Adipose tissue (tissue), 3 donors: Measurements from ENCODE around the gene P2RX4. TPM values are rescaled to one million over a fixed set of nuclear protein-coding genes. Genes with fewer than 3 reads are reported as not detected.

Experiments
- H3K27ac ChIP-seq: one replicate; pipeline ENCODE4 v1.5.1; 2013; ENCODE audit warnings: low read depth, low read length
- WGBS, 3 donors: extraction: QIAGEN DNeasy Blood & Tissue Kit; methylation state at CpG; one replicate each; pipeline ENCODE4 v1.1.7; 2013; 5-methylcytosine and 5-hydroxymethylcytosine counted together
- polyA plus RNA-seq, 3 donors: library from polyadenylated mRNA; stranded (reverse); fragments of 200-250 nt; gene quantifications; one replicate each; pipeline ENCODE4 v1.2.3, GENCODE V29; 2013
- donor health status: healthy with polysubstance abuse.
- donor health status: Bipolar disorder and iron deficiency.
- donor health status: healthy.

P2RX4 gene
- polyA plus RNA-seq, 3 donors, result 10.6 to 21.3 (median 12.0) TPM

DNA sequence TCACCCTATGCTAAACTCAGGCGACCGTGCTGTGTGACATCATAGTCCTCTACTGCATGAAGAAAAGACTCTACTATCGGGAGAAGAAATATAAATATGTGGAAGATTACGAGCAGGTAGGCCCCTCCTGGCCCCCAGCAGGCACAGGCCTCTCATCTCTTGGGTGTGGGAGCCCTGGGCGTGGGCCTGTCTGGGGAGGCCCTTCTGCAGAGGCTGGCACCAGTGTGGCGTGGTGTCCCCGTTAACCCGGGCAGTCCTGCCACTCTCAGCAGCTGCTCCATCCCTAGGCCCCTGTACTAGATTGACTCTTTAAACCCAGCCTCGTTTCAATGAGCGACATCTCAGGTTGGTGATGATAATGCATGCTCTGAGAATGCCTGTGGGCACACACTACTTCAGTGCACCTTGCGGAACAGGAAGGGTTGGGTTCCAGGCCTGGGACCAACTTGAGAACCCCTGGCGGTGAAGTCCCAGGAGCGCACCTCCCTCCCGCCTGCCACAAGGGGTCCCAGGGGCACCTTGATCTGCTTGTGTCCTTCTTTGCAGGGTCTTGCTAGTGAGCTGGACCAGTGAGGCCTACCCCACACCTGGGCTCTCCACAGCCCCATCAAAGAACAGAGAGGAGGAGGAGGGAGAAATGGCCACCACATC is 23.2 kb downstream of the P2RX4 start:
- no peak overlapping the region for H3K27ac ChIP-seq
- WGBS, 3 donors, result 92 to 94% (median 92%) methylated on average over 14 of the region's 14 CpGs

DNA sequence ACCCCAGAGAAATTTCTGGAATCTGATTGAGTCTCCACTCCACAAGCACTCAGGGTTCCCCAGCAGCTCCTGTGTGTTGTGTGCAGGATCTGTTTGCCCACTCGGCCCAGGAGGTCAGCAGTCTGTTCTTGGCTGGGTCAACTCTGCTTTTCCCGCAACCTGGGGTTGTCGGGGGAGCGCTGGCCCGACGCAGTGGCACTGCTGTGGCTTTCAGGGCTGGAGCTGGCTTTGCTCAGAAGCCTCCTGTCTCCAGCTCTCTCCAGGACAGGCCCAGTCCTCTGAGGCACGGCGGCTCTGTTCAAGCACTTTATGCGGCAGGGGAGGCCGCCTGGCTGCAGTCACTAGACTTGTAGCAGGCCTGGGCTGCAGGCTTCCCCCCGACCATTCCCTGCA is 23.7 kb downstream of the P2RX4 start:
- H3K27ac ChIP-seq, result no peak overlapping the region
- 87 to 89% (median 88%) methylated on average over 11 of the region's 11 CpGs for WGBS, 3 donors

DNA sequence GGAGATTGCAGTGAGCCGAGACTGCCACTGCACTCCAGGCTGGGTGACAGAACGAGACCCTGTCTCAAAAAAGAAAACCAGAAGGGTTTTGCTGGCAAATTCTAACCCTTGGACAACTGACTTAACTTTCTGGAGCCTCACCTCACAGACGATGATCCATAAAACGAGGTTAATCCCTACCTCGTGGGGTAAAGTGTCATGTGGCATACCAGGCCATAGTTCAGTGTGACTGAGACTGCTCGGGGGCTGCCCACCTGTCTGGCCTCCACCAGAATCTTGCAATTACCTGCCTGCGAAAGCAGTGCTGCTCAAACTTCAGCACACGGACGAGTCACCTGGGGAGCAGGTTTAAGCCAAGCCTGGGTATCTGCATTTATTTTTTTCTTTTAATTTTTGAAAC is 26.8 kb downstream of the P2RX4 start:
- 88 to 94% (median 91%) methylated on average over 9 of the region's 9 CpGs for WGBS, 3 donors
- H3K27ac ChIP-seq, result no peak overlapping the region

DNA sequence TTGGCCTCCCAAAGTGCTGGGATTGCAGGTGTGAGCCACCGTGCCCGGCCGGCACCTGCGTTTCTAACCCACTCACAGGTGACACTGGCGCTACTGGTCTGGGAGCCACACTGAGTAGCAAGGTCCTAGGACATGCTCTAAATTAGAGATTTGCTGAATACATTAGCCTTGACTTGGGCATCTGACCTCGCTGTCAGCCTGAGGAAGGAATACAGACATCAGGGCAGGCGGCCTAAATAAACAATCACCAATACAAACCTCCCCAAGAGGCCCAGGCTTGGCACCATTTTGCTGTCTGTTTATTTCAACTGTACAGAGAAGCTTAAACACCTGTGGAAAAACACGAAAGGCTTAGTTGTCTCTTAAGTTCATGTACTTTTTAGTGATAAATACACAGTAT is 27.5 kb downstream of the P2RX4 start:
- 38 to 88% (median 87%) methylated on average over 8 of the region's 8 CpGs for WGBS, 3 donors
- no peak overlapping the region for H3K27ac ChIP-seq

DNA sequence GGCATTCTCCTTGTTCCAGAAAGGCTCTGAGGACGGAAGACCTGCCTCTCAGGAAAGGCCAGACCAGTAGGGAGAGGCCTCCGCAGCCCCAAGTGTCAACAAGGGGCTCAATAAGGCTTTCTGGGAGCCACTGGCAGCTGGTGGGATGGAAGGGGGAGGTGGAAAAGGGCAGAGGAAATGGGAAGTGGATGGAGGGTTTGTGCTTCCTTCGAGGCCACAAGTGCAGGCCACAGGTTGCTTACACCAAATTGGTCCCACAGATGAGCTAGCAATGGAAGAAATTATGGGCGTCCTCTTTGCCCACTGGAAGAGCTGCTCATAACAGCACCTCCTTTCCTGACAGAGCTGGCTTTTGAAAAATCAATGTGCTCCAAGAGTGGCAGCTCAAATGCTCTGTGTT is 28.2 kb downstream of the P2RX4 start:
- H3K27ac ChIP-seq, result no peak overlapping the region
- WGBS, 3 donors, result 70 to 81% (median 80%) methylated on average over 4 of the region's 4 CpGs

DNA sequence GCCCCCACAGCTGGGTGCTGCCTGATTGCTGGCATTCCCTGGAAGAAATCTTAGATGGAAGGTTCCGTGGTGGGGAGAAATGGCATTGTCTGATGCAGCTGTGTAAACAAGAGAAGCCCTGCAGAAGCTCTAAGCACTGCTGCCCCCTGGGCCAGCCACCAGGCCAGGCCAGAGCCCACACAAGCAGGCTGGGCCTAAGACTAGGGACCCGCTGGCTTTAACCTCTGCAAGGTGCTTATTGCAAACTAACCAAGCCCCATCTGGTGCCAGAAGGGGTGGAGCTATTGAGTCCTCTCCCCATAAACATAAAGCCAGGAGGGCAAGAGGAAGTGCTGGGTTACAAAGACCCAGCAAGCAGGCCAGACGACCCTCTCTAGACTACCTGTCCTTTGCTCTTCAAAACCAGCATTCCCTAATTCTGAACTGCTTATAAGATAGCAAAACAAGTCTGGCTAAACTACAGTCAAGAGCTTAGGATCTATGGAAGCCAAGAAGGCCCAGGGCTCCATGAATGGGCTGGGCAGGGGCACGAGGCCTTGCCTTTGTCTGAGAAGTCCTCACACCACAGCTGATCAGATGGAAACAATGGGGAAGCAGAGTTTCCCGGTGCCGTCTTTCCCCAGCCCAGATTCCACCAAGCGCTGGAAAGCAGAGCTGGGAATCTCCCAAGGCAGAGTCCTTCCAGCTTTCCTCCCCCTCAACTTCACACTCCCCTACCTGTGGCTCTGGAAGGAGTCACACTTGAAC is 28.8 kb downstream of the P2RX4 start:
- WGBS, 3 donors, result 45 to 53% (median 46%) methylated on average over 7 of the region's 7 CpGs
- H3K27ac ChIP-seq, result no peak overlapping the region

- no peak overlapping the region for H3K27ac ChIP-seq
- WGBS, 3 donors, result 44 to 68% (median 55%) methylated on average over 6 of the region's 6 CpGs
Observed at GRCh38 chr12:121239351-121240061, 29.6 kb downstream of the P2RX4 start.

DNA sequence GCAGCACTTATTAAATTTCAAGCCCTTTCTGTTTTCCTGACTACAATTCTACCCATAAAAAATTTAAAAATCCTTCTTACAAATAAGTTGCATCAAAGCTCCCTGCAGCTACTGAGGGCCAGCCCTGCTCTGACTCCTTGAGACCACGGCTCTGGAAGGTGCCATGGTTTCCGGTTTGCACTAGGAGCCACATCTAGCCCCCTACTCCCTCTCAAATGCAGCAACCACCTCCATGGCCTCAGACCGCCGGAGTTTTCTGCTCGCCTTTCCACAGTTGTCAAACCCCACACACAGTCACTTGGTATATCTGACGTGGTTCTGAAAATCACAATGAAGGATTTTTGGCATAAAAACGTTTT is 30.1 kb downstream of the P2RX4 start:
- 61 to 81% (median 73%) methylated on average over 7 of the region's 7 CpGs for WGBS, 3 donors
- no peak overlapping the region for H3K27ac ChIP-seq

DNA sequence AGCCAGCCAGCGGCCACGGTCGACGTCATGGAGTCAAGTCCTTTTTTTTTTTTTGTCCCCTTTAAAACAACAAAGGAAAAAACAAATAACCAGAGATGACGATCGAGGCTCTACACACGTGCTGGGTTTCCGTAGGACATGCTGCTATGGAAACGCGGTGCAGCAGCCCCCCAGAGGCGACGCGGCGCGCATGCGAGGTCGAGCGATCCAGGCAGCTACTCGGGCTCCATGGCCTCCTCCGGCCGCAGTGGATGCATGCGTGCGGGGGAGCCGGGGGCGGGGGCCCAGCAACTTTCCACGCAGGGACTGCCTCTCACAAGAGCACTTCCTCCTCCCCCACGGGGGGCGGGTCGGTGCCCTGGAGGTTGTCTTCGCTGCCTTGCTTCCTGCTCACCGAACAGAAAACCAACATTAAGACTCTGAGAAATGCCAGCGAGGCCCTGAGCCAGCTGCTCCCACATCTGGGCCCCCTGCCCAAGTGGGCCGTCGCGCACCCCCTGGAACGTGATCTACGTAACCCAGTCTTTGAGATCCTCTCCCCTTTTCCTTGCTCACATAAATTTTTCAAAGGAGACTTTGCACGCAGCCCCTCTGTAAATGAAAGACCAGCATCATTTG is 30.7 kb downstream of the P2RX4 start:
- H3K27ac ChIP-seq, result no peak overlapping the region
- WGBS, 3 donors, result 24 to 64% (median 30%) methylated on average over 37 to 38 of the region's 38 CpGs

- H3K27ac ChIP-seq, result no peak overlapping the region
- 64 to 87% (median 68%) methylated on average over 17 of the region's 17 CpGs for WGBS, 3 donors
Observed at GRCh38 chr12:121241156-121241970, 31.4 kb downstream of the P2RX4 start.

DNA sequence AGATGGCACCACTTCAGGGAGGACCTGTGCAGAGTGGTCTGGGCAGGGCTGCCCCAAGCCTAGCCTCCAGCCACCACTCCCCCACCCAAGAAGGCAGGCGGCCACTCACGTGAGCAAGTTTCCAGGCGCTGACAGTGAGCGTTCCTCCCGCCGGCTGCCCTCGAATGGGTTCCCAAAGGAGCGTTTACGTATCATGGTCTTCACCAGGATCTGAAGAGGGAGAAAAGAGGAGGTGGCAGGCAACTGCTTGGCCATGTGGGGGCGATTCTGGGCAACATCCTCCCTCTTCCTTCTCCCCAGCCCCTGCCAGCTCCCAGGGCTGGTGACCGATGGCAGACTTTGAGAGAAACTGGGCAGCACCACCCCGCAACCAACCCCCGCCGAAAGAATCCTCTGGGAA is 35.1 kb downstream of the P2RX4 start:
- 94 to 97% (median 95%) methylated on average over 13 to 14 of the region's 14 CpGs for WGBS, 3 donors
- H3K27ac ChIP-seq, result no peak overlapping the region

DNA sequence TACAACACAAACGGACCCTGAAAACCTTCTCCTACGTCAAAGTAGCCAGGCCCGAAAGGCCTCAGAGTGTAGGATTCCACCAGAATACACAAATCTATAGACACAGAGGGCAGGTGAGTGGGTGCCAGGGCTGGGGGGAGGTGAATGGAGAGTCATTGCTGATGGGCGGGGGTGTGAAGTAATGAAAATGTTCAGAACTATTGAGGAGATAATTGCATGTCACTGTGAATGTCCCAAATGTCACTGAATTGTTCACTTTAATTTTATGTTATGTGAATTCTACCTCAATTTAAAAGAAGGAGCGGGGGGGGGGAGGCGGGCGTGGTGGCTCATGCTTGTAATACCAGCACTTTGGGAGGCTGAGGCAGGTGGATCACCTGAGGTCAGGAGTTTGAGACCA is 36.0 kb downstream of the P2RX4 start:
- no peak overlapping the region for H3K27ac ChIP-seq
- 83 to 94% (median 87%) methylated on average over 7 of the region's 7 CpGs for WGBS, 3 donors

GRCh38 chr12:121246893-121247557 is 37.1 kb downstream of the P2RX4 start:
- 93 to 94% (median 93%) methylated on average over 16 of the region's 16 CpGs for WGBS, 3 donors
- no peak overlapping the region for H3K27ac ChIP-seq

- WGBS, 3 donors, result 87 to 91% (median 89%) methylated on average over 22 of the region's 22 CpGs
- no peak overlapping the region for H3K27ac ChIP-seq
Observed at GRCh38 chr12:121248622-121249021, 38.7 kb downstream of the P2RX4 start.

DNA sequence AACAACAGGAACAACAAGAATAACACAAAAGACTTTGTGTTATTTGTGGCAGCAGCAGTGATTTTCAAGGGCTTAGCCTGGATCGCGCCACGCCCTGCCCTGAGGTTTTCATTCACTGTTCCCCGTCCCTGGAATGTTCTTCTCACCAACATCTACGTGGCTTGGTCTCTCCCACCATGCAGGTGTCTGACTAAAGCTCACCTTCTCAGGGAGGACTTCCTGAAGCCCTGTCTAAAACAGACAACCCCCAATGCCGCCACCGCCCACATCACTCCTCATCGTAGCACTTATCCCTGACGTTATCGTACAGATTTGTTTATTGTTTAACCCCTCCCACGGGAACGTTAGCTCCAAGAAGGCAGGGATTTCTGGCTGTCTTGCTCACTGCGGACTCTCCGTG is 40.4 kb downstream of the P2RX4 start:
- no peak overlapping the region for H3K27ac ChIP-seq
- WGBS, 3 donors, result 84 to 89% (median 88%) methylated on average over 14 of the region's 14 CpGs

DNA sequence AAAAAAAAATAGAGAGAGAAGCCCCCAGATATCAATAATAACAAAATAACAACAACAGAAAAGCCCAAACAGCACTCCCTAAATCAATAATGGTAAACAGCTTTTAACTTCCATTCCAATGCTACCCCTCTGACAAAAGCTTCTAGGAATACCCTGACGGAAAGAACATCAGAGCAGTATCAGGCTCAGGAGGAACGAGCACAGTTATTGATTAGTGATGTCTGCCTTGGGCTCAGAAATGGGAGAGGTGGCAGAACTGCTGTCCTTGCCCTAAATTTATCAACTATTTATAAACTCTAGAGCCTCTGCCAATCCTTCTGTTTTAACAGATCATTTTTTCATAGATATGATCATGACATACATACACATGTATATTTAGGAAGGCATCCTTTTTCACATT is 41.9 kb downstream of the P2RX4 start:
- no peak overlapping the region for H3K27ac ChIP-seq
- 71 to 95% (median 93%) methylated on average over 2 of the region's 2 CpGs for WGBS, 3 donors

DNA sequence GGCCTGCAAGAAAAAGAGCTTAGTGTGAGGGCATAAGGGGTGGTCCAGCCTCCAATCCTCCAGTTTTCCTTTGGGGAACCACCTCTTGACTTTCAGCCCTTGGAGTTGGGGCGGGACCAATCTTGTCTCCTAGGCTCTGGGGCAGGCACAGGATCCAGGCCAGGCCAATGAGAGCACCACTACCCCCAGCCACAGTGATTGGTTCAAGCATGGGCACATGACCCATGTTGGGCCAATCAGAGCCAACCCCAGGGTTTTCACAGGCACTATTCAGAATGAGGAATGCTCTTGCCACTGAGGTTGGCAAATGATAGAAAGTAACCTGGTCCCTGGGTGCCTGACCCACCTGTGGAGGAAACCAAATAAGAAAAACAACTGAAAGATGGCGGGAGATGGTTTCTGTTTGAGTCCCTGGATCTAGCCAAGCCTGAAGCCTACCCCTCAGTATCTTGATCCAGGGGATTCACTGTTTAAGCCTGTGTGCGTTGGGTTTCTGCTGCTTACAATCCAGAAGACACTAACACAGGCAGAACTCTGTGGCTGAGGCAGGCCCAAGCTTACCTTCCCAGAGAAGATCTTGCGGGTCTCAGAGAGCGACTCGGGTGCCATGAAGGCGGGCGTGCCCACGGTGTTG is 42.9 kb downstream of the P2RX4 start:
- 93 to 100% (median 98%) methylated on average over 9 of the region's 9 CpGs for WGBS, 3 donors
- H3K27ac ChIP-seq, result no peak overlapping the region
